Esophagus mucosa (tissue), 1 donor: ENCODE data around the gene SIGLEC8. TPM values are rescaled to one million over a fixed set of nuclear protein-coding genes. Genes with fewer than 3 reads are reported as not detected.

Source experiments
- total RNA-seq: library from RNA; stranded (reverse); gene quantifications from one replicate; pipeline ENCODE4 v1.2.4, GENCODE V29; 2023
- donor health status: DM: yes; HTN: yes; CAD: no.

The SIGLEC8 gene
- total RNA-seq, 1 donor from 2014 or later, result not detected

Other genes starting within 250 kb of the SIGLEC8 start
- gene CD33, start 233.4 kb downstream of the SIGLEC8 start, total RNA-seq, result 0.40 TPM
- not detected for gene SIGLECL1, start 207.4 kb downstream of the SIGLEC8 start, total RNA-seq
- not detected for gene IGLON5, start 146.8 kb downstream of the SIGLEC8 start, total RNA-seq
- gene VSIG10L, start 116.3 kb downstream of the SIGLEC8 start, total RNA-seq, result 103 TPM
- gene ETFB, start 92.1 kb downstream of the SIGLEC8 start, total RNA-seq, result 142 TPM
- 1.1 TPM for gene CLDND2, start 89.5 kb downstream of the SIGLEC8 start, total RNA-seq
- not detected for gene NKG7, start 85.8 kb downstream of the SIGLEC8 start, total RNA-seq
- gene LIM2, start 70.5 kb downstream of the SIGLEC8 start, total RNA-seq, result not detected
- gene C19orf84, start 67.9 kb downstream of the SIGLEC8 start, total RNA-seq, result not detected
- 2.0 TPM for gene SIGLEC10, start 40.8 kb downstream of the SIGLEC8 start, total RNA-seq
- gene CEACAM18, start 20.1 kb upstream of the SIGLEC8 start, total RNA-seq, result not detected
- gene SIGLEC12, start 43.3 kb upstream of the SIGLEC8 start, total RNA-seq, result not detected
- gene SIGLEC6, start 73.2 kb upstream of the SIGLEC8 start, total RNA-seq, result 0.44 TPM
- gene ZNF175, start 112.8 kb upstream of the SIGLEC8 start, total RNA-seq, result 5.8 TPM
- not detected for gene SIGLEC5, start 171.9 kb upstream of the SIGLEC8 start, total RNA-seq
- 0.80 TPM for gene SIGLEC14, start 188.4 kb upstream of the SIGLEC8 start, total RNA-seq
- 3.0 TPM for gene SPACA6, start 234.9 kb upstream of the SIGLEC8 start, total RNA-seq